ENCODE data around the gene PTPRCAP. TPM values are rescaled to one million over a fixed set of nuclear protein-coding genes. Genes with fewer than 3 reads are reported as not detected.
"Not testable (repeated sequence)": the region's sequence is repeated elsewhere in the genome, so short reads cannot be mapped to it uniquely, and the experiment has no call there.

PTPRCAP gene
- total RNA-seq, 1 donor from 2014 or later, result not detected

- no peak for DNase-seq
These were observed 3.0 kb upstream of the PTPRCAP start for GRCh38 chr11:67440229-67441097.

DNA sequence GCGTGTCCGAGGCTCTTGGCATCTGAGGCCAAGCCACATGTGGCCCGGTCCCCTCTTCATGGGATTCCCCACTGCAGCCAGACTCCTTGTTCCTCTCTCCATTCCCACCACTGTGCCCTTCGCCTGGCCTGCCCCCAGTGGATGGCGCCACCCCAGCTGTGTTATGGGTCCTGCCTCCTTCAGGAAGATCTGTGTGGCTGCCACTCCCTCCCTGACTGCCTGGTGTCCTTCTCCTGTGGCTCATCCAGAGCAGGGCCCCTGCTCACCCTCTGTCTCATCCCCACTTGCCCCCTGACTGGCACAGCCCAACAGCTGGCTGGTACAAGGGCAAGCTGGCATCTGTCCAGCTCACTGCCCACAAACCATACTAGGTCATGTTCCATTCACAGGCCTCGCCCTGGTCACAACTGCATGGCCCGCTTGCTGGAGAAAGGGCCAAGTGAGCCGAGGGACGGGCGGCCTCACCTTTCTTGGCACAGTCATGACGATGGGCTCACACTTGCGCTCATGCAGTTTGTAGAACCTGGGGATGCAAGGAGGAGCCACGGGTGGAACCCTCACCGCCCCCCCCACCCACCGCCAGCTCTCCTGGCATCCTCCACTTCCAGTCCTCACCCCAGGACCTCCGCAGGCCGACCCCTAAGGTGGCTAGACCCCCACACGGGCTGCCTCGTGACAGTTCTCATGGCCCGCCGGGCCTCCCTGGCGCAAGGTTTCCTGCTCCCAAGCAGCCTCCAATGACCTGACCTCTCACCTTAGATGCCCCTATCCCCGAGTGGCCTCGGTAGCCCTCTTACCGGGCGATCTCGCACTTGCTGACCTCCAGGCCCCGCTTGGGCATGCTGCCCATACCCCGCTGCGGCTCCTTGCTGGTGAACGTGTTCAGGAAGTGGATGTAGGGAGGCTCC lies 2.1 kb upstream of the PTPRCAP start:
- no peak for DNase-seq

GRCh38 chr11:67438158-67438902 lies 848 bp upstream of the PTPRCAP start:
- no peak for DNase-seq

GRCh38 chr11:67437809-67438157 lies 301 bp upstream of the PTPRCAP start:
- no peak for DNase-seq

- DNase-seq, result no peak
These were observed 912 bp downstream of the PTPRCAP start for GRCh38 chr11:67436459-67437081.

- no peak for DNase-seq
These were observed 1.6 kb downstream of the PTPRCAP start for GRCh38 chr11:67435727-67436458.

DNA sequence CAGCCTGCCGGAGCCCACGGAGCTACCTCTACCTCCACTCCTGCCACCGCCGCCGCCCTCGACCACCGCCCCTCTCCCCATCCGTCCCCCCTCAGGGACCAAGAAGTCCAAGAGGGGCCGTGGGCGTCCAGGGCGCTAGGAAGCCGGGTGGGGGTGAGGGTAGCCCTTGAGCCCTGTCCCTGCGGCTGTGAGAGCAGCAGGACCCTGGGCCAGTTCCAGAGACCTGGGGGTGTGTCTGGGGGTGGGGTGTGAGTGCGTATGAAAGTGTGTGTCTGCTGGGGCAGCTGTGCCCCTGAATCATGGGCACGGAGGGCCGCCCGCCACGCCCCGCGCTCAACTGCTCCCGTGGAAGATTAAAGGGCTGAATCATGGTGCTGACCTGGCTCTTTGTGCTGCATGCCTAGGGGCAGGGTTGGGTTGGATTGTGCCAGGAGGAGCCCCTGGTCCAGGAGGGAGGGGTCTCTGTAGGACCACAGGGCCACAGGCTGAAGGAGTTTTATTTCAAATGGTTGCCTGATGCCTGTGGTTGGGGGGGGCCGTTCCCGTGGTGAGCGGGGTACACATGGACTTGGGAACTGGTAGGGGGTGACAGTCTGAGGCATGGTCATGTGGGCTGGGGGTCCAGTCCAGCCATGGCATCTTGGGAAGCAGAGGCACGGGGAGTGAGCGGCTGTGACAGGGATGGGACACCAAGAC lies 2.3 kb downstream of the PTPRCAP start:
- DNase-seq, result no peak

GRCh38 chr11:67434395-67434881 lies 3.0 kb downstream of the PTPRCAP start:
- no peak for DNase-seq

DNA sequence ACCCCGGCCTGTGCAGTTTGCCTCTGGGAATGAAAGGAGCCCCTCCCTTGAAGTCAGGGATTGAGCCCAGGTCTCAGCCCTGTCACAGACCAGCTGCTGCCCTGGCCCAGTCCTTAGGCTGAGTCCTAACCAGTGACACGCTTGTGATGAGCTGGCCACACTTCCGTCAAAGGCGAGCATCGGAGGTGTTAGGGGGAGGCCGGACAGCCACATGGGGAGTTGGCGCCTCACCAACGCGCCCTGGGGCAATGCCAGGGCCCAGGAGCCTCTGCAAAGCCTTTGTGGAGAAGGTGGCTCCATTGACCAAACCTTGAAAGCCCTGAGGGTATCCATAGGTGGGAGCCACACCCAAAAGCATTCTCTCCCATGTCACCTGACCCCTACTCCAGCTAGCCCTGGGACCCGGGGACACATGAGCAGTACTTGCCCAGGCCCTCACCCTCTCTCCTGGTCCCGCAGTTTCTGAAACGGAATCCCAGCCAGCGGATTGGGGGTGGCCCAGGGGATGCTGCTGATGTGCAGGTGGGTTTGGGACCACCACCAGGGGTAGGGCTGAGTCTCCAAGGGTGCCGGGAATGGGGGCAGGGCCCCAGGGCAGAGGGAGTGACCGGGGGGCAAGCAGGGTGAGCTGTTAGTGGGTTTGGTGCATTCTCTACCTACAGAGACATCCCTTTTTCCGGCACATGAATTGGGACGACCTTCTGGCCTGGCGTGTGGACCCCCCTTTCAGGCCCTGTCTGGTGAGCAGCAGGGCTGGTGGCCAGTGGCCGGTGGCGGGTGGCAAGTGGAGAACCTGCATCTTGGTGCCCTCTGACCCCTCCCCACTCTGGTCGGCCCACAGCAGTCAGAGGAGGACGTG lies 3.7 kb downstream of the PTPRCAP start:
- DNase-seq, result no peak

DNA sequence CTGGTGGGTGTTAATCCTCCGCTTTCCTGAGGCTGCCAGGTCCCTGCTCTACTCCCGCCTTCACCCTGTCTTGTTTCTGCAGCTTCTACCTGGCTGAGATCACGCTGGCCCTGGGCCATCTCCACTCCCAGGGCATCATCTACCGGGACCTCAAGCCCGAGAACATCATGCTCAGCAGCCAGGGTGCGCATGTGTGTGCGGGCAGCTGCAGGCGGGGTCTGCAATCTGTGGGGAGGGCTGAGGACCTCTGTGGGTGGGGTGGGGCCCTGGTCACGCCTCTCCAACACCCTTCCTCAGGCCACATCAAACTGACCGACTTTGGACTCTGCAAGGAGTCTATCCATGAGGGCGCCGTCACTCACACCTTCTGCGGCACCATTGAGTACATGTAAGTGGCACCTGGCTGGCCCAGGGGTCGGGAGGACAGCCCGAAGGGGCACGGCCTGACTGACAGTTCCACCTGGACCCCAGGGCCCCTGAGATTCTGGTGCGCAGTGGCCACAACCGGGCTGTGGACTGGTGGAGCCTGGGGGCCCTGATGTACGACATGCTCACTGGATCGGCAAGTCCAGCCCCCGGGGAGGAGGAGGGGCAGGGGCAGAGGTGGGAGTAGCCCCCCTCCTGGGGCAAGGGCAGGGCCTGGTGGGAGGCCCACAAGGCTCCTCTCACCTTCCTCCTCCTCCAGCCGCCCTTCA lies 4.7 kb downstream of the PTPRCAP start:
- DNase-seq, result no peak

GRCh38 chr11:67431346-67432249 lies 5.9 kb downstream of the PTPRCAP start:
- DNase-seq, result no peak

GRCh38 chr11:67429722-67430121 lies 7.8 kb downstream of the PTPRCAP start:
- no peak for DNase-seq

GRCh38 chr11:67429038-67429668 lies 8.3 kb downstream of the PTPRCAP start:
- no peak for DNase-seq

GRCh38 chr11:67428052-67429001 lies 9.2 kb downstream of the PTPRCAP start, which contains the start of gene RPS6KB2:
Gene RPS6KB2, plus strand, starts transcription at chr11:67428494. Its CDS starts 52 bp downstream, at chr11:67428546.
- peak; percentile 94 for DNase-seq

DNA sequence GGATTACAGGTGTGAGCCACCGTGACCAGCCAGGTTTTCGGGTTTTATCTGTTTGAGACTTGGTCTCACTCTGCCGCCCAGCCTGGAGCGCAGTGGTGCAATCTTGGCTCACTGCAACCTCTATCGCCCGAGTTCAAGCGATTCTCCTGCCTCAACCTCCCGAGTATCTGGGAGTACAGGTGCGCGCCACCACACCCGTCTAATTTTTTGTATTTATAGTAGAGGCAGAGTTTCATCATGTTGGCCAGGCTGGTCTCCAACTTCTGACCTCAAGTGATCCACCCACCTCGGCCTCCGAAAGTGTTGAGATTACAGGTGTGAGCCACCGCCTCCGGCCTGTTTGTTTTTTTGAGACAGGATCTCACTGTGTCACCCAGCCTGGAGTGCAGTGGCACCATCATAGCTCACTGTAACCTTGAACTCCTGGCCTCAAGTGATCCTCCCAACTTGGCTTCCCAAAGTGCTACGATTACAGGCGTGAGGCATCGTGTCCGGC lies 10.1 kb downstream of the PTPRCAP start:
- DNase-seq, result not testable (repeated sequence)
